ENCODE results near the gene RASSF1. TPM values are rescaled to one million over a fixed set of nuclear protein-coding genes. Genes with fewer than 3 reads are reported as not detected.

RASSF1 gene
- total RNA-seq, 1 donor from 2014 or later = 19.9 TPM

DNA sequence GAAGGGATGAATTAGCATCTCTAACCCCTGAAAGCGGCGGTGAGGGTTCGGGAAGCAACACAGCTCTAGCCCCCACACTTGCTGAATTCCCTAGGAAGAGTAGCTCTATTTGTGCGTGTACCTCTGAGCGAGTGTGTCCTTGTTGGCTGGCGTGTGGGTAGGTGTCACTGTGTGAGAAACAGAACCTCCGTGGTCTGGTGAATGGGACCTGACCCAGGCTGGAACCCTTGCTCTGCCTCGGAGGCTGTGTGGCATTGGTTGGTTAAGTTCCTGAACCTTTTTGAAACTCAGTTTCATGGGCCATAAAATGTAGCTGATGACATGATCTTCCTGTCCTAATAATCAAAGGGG is 19.1 kb upstream of the RASSF1 start:
- Histone ChIP-seq H3K27me3 (ENCODE audit: control insufficient read depth, insufficient read depth, low read length) (no peaks in the 10 kb centered on the region), H3K4me3 (ENCODE audit: low read depth, low read length) (peak overlapping the region; percentile 28), H3K36me3 (ENCODE audit: control insufficient read depth, insufficient read depth, low read length) (peaks cover 2% of the 10 kb centered on the region)
- TF ChIP-seq, protein P1, sequence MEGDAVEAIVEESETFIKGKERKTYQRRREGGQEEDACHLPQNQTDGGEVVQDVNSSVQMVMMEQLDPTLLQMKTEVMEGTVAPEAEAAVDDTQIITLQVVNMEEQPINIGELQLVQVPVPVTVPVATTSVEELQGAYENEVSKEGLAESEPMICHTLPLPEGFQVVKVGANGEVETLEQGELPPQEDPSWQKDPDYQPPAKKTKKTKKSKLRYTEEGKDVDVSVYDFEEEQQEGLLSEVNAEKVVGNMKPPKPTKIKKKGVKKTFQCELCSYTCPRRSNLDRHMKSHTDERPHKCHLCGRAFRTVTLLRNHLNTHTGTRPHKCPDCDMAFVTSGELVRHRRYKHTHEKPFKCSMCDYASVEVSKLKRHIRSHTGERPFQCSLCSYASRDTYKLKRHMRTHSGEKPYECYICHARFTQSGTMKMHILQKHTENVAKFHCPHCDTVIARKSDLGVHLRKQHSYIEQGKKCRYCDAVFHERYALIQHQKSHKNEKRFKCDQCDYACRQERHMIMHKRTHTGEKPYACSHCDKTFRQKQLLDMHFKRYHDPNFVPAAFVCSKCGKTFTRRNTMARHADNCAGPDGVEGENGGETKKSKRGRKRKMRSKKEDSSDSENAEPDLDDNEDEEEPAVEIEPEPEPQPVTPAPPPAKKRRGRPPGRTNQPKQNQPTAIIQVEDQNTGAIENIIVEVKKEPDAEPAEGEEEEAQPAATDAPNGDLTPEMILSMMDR (IDR thresholded peaks at IDR 0.05; ENCODE audit: insufficient read depth, low read length, poor library complexity, severe bottlenecking) = no peak
- DNase-seq (ENCODE audit: low read depth) = no peak

DNA sequence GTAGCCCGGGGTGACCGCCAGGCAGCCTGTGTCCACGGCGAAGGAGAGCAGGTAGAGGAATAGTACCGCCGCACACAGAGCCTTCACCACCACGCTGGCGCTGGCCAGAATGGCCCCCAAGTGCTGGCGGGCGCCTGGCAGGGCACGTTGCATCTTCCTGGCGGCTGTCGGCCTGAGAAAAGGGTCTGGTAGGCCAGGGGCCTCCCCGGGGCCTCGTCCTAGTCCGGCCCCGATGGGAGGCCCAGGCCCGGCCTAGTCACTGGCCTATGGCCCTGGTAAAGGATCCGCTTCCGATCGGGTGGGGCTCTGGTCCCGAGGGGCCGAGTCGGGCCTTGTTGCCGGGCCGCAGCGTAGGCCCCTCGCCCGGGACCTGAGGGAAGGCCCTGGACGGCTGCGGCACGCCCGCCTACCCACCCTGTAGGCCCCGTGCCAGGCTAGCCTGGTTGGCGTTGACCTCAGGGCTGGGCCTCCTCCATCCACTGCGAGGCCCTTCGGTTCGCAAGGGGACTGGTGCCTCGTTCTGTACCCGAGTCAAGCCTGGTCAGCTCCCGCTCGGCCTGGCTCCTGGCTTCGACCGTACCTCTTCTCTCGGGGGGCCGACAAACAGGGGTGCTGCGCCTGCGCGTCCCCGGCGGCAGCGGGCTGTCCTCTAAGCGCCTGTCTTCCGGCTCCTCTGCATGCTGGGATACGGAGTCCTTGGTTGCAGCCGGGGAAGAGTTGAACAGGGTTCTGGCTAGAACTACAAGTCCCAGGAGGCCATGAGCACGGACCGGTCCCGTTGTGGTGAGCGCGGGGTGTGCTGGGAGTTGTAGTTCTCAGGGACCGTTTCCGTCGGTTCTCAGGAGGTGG is 18.5 kb upstream of the RASSF1 start, which contains the start of gene TMEM115:
TSS of gene TMEM115 (minus strand) at position 611 of the 849 bp plus-strand sequence. CDS start at position 153, 458 bp downstream.
- DNase-seq (ENCODE audit: low read depth) = peak; percentile 98
- H3K27me3 ChIP-seq (ENCODE audit: control insufficient read depth, insufficient read depth, low read length) = no peaks in the 10 kb centered on the region
- H3K36me3 ChIP-seq (ENCODE audit: control insufficient read depth, insufficient read depth, low read length) = peaks cover 2% of the 10 kb centered on the region
- peak within 1 kb of the TSS; percentile 83 for H3K4me3 ChIP-seq (ENCODE audit: low read depth, low read length)
- TF ChIP-seq, protein P1 (IDR thresholded peaks at IDR 0.05; ENCODE audit: insufficient read depth, low read length, poor library complexity, severe bottlenecking) = no peak

DNA sequence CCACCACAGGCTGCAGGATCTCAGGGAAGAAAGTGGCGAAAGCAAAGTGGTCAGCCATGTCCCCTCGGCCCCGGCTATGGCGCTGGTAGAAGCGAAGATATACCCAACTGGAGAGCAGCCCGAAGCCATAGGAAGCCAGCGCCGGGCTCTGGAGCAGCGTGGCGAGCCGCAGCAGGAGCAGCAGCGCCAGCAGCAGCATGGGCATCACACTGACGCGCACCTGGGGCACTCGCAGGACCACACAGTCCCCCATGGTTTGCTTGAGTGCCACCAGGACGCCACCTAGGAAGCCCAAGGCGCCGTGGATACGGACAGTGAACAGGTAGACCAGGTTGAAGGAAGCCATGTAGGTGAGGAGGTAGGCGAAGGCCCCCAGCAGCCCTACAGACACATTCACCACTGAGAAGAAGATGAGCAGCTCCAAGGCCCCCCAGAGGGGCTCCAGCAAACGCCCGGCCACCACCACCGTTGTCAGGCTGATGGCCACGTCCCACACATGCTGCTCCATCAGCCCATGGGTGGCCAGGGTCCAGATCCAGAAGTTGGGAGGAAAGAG is 17.8 kb upstream of the RASSF1 start:
- peaks cover 2% of the 10 kb centered on the region for H3K36me3 ChIP-seq (ENCODE audit: control insufficient read depth, insufficient read depth, low read length)
- H3K4me3 ChIP-seq (ENCODE audit: low read depth, low read length) = peak overlapping the region; percentile 83
- no peak for DNase-seq (ENCODE audit: low read depth)
- TF ChIP-seq, protein P1 (IDR thresholded peaks at IDR 0.05; ENCODE audit: insufficient read depth, low read length, poor library complexity, severe bottlenecking) = no peak
- H3K27me3 ChIP-seq (ENCODE audit: control insufficient read depth, insufficient read depth, low read length) = no peaks in the 10 kb centered on the region

DNA sequence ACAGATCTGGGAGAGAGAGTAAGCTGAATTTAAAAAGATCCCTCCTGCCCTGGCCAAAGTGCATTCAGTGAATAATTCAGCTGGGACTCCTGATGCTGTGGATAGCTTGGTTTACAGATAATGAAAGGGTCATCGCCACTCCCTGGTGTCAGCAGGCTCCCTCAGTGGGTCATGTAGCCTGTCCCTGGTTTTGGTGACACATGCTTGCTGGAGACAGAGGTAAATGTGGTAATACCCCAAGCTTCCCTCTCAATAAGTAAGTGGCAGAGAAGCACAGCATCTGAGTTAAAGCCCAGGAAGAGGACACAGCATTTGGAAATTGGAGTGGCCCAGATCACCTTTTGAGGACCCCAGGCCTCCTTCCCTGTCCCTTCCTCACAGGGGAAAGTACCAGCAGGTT is 16.8 kb upstream of the RASSF1 start:
- Histone ChIP-seq H3K36me3 (ENCODE audit: control insufficient read depth, insufficient read depth, low read length) (peaks cover 2% of the 10 kb centered on the region), H3K27me3 (ENCODE audit: control insufficient read depth, insufficient read depth, low read length) (no peaks in the 10 kb centered on the region), H3K4me3 (ENCODE audit: low read depth, low read length) (peak overlapping the region; percentile 83)
- DNase-seq (ENCODE audit: low read depth) = no peak
- TF ChIP-seq, protein P1 (IDR thresholded peaks at IDR 0.05; ENCODE audit: insufficient read depth, low read length, poor library complexity, severe bottlenecking) = no peak

DNA sequence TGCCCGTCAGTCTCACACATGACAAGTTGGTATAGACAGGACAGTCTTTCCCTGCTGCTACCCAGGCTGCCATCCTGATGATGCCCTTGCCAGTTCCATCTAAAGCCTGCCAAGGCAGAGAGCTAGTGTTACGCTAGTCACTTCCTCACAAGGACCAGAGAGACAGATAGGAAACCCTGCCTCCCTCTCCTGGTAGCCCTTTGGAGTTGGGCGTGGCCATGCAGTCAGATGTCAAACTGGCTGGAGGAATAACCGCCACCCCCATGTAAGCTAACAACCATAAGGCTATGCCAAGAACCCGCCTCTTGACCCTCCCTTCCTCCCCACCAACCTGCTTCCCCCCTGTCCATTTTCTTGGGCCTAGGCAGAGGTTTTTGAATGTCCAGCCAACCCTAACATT is 15.9 kb upstream of the RASSF1 start:
- no peak overlapping the region for H3K4me3 ChIP-seq (ENCODE audit: low read depth, low read length)
- H3K27me3 ChIP-seq (ENCODE audit: control insufficient read depth, insufficient read depth, low read length) = no peaks in the 10 kb centered on the region
- peaks cover 2% of the 10 kb centered on the region for H3K36me3 ChIP-seq (ENCODE audit: control insufficient read depth, insufficient read depth, low read length)
- TF ChIP-seq, protein P1 (IDR thresholded peaks at IDR 0.05; ENCODE audit: insufficient read depth, low read length, poor library complexity, severe bottlenecking) = no peak
- DNase-seq (ENCODE audit: low read depth) = no peak
